Panc1 (cell line): ENCODE measurements around the gene MAN1A1.

Source experiments
- CTCF ChIP-seq: fragments of 450-650 bp; IDR thresholded peaks from 2 replicates; pipeline ENCODE4 v1.5.1; 2017; ENCODE audit warnings: mild to moderate bottlenecking
- POLR2AphosphoS5 ChIP-seq: IDR thresholded peaks from 2 replicates; pipeline ENCODE4 v1.6.1; 2012; ENCODE audit warnings: mild to moderate bottlenecking, low read depth, low read length, moderate library complexity
- SIN3A ChIP-seq: IDR thresholded peaks from 2 replicates; pipeline ENCODE4 v1.6.1; 2012; ENCODE audit warnings: low read depth, mild to moderate bottlenecking, low read length, moderate library complexity, borderline replicate concordance; ENCODE audit not compliant: insufficient read depth
- TCF7L2 ChIP-seq: IDR thresholded peaks from 2 replicates; pipeline ENCODE4 v1.6.1; 2011; ENCODE audit warnings: mild to moderate bottlenecking, low read depth, low read length, inconsistent platforms

GRCh38 chr6:119183457-119183856, 166.1 kb downstream of the MAN1A1 start:
- TF ChIP-seq CTCF (no peak), POLR2AphosphoS5 (no peak), TCF7L2 (no peak), SIN3A (no peak)
